ENCODE measurements around the gene F8. TPM values are rescaled to one million over a fixed set of nuclear protein-coding genes. Genes with fewer than 3 reads are reported as not detected.
"Not testable (repeated sequence)": the region's sequence is repeated elsewhere in the genome, so short reads cannot be mapped to it uniquely, and the experiment has no call there.

Gene F8
- total RNA-seq, 1 donor from 2014 or later = 1.8 TPM

DNA sequence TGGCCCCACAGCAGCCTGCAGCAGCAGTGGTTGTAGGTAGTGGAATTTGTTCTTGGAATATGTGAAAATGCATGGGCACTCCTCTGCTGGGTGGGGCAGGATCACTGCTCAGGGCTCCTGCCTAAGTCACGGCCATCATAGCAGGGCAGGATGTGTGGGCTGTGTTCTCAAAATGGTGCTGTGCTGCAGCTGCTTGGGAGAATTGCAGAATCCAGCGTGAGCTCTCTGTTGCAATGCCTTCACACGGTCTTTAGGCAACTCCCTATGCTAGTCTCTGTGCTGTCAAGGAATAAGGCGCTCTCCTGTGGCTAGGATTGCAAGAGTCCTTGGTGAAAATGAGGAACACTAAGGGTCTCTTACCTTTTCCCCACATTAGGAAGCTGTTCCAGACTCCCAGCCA is 42.9 kb downstream of the F8 start:
- H3K27ac Mint-ChIP-seq (ENCODE audit: unreplicated experiment) = no peak overlapping the region
- H3K36me3 Mint-ChIP-seq (ENCODE audit: unreplicated experiment) = no peaks in the 10 kb centered on the region
- H3K27me3 Mint-ChIP-seq (ENCODE audit: unreplicated experiment) = no peaks in the 10 kb centered on the region
- TF ChIP-seq, protein P1, sequence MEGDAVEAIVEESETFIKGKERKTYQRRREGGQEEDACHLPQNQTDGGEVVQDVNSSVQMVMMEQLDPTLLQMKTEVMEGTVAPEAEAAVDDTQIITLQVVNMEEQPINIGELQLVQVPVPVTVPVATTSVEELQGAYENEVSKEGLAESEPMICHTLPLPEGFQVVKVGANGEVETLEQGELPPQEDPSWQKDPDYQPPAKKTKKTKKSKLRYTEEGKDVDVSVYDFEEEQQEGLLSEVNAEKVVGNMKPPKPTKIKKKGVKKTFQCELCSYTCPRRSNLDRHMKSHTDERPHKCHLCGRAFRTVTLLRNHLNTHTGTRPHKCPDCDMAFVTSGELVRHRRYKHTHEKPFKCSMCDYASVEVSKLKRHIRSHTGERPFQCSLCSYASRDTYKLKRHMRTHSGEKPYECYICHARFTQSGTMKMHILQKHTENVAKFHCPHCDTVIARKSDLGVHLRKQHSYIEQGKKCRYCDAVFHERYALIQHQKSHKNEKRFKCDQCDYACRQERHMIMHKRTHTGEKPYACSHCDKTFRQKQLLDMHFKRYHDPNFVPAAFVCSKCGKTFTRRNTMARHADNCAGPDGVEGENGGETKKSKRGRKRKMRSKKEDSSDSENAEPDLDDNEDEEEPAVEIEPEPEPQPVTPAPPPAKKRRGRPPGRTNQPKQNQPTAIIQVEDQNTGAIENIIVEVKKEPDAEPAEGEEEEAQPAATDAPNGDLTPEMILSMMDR (IDR thresholded peaks at IDR 0.05; ENCODE audit: partially characterized antibody, unreplicated experiment) = no peak
- no peaks in the 10 kb centered on the region for H3K4me1 Mint-ChIP-seq (ENCODE audit: low read depth, unreplicated experiment)
- no peak overlapping the region for H3K4me3 Mint-ChIP-seq (ENCODE audit: unreplicated experiment)
- H3K9me3 Mint-ChIP-seq (ENCODE audit: unreplicated experiment) = peaks cover 2% of the 10 kb centered on the region
- DNase-seq = no peak

DNA sequence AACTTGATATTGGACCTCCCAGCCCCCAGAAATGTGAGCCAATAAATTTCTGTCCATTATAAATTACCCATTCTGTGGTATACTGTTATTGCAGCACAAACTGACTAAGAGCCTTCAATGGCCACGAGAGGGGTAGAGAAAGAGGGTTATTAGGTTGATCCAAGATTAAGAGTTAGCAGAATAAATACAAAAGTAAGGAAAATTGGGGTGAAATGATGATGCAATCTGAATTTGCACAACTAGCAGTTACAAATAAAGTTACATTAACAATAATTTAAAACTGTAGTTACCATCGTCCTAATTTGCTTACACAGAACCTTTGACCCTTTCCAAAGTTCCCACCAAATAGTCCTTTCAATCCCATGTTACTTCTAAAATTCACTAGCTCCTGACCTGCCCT is 54.2 kb downstream of the F8 start:
- no peak for DNase-seq
- TF ChIP-seq, protein P1 (IDR thresholded peaks at IDR 0.05; ENCODE audit: partially characterized antibody, unreplicated experiment) = no peak
- Mint-ChIP-seq H3K9me3 (ENCODE audit: unreplicated experiment) (no peaks in the 10 kb centered on the region), H3K27me3 (ENCODE audit: unreplicated experiment) (no peaks in the 10 kb centered on the region), H3K36me3 (ENCODE audit: unreplicated experiment) (no peaks in the 10 kb centered on the region), H3K27ac (ENCODE audit: unreplicated experiment) (no peak overlapping the region), H3K4me3 (ENCODE audit: unreplicated experiment) (no peak overlapping the region), H3K4me1 (ENCODE audit: low read depth, unreplicated experiment) (no peaks in the 10 kb centered on the region)

DNA sequence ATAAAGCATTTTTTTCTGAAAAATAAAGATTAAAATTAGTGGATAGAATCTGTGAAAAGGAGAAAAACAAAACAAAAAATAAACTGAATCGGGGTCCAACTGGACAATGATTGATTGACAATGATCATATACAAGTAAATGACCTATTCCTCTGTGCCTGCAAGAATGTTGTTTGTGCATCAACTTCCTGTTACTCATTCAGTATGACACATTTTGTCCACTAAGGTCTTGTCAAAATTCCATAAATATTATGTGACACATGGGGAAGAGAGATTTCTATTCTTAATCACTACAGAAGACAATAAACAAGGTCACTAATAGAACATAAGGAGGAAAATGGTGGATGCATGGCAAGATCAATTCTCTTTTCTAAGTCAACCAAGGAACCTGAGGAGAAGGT is 54.9 kb downstream of the F8 start:
- no peak overlapping the region for H3K27ac Mint-ChIP-seq (ENCODE audit: unreplicated experiment)
- no peak for DNase-seq
- no peaks in the 10 kb centered on the region for H3K36me3 Mint-ChIP-seq (ENCODE audit: unreplicated experiment)
- H3K9me3 Mint-ChIP-seq (ENCODE audit: unreplicated experiment) = no peaks in the 10 kb centered on the region
- H3K4me3 Mint-ChIP-seq (ENCODE audit: unreplicated experiment) = no peak overlapping the region
- no peaks in the 10 kb centered on the region for H3K4me1 Mint-ChIP-seq (ENCODE audit: low read depth, unreplicated experiment)
- TF ChIP-seq, protein P1 (IDR thresholded peaks at IDR 0.05; ENCODE audit: partially characterized antibody, unreplicated experiment) = no peak
- H3K27me3 Mint-ChIP-seq (ENCODE audit: unreplicated experiment) = no peaks in the 10 kb centered on the region

DNA sequence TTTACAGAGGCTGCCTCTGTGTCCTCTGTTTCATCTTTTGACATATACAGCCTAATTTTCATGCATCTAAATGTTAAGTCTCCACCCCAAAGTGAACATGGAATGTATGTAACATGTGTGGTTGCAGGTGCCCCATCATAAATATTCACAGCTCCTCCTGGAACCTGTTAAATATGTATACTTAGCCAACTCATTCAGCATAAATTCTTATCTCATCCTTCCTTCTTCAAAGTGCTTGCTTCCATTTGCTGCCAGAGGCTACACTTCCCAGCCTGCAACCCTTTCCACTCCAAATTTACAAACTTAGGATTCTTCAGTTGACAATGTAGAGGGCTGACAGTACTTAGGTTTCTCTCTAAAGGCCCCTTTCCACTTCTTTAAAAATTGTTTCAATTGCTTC is 60.6 kb downstream of the F8 start:
- Mint-ChIP-seq H3K27ac (ENCODE audit: unreplicated experiment) (no peak overlapping the region), H3K27me3 (ENCODE audit: unreplicated experiment) (no peaks in the 10 kb centered on the region), H3K4me3 (ENCODE audit: unreplicated experiment) (no peak overlapping the region), H3K9me3 (ENCODE audit: unreplicated experiment) (no peaks in the 10 kb centered on the region), H3K36me3 (ENCODE audit: unreplicated experiment) (no peaks in the 10 kb centered on the region), H3K4me1 (ENCODE audit: low read depth, unreplicated experiment) (no peaks in the 10 kb centered on the region)
- TF ChIP-seq, protein P1 (IDR thresholded peaks at IDR 0.05; ENCODE audit: partially characterized antibody, unreplicated experiment) = no peak
- no peak for DNase-seq

DNA sequence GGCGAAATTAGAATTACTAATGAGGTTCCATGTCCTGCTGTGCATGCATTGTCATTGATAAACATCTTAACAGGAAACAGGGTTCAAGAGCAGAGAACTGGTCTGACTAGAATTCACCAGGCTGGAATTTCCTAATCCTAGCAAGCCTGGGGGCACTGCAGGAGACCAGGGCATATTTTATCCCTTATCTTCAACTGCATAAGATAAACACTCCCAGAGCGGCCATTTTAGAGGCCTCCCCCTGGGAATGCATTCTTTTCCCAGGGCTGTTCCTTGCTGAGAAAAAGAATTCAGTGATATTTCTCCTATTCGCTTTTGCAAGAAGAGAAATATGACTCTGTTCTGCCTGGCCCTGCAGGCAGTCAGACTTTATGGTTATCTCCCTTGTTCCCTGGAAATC is 66.7 kb downstream of the F8 start:
- not testable (repeated sequence) for DNase-seq; H3K36me3 Mint-ChIP-seq (ENCODE audit: unreplicated experiment); H3K9me3 Mint-ChIP-seq (ENCODE audit: unreplicated experiment); H3K27me3 Mint-ChIP-seq (ENCODE audit: unreplicated experiment); H3K4me1 Mint-ChIP-seq (ENCODE audit: low read depth, unreplicated experiment); H3K4me3 Mint-ChIP-seq (ENCODE audit: unreplicated experiment); H3K27ac Mint-ChIP-seq (ENCODE audit: unreplicated experiment)

DNA sequence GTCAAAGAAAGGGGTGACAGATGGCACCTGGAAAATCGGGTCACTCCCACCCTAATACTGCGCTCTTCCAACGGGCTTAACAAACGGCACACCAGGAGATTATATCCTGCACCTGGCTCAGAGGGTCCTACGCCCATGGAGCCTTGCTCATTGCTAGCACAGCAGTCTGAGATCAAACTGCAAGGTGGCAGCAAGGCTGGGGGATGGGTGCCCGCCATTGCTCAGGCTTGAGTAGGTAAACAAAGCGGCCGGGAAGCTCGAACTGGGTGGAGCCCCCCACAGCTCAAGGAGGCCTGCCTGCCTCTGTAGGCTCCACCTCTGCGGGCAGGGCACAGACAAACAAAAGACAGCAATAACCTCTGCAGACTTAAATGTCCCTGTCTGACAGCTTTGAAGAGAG is 83.3 kb downstream of the F8 start:
- not testable (repeated sequence) for H3K36me3 Mint-ChIP-seq (ENCODE audit: unreplicated experiment)

DNA sequence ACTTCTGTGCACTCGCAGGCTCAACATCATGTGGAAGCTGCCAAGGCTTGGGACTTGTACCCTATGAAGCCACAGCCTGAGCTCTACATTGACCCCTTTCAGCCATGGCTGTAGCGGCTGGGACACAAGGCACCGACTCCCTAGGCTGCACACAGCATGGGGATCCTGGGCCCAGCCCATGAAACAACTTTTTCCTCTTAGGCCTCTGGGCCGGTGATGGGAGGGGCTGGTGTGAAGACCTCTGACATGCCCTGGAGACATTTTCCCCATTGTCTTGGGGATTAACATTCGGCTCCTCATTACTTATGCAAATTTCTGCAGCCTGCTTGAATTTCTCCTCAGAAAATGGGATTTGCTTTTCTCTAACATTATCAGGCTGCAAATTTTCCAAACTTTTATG is 97.8 kb downstream of the F8 start:
- not testable (repeated sequence) for H3K36me3 Mint-ChIP-seq (ENCODE audit: unreplicated experiment); H3K27ac Mint-ChIP-seq (ENCODE audit: unreplicated experiment); DNase-seq; H3K4me3 Mint-ChIP-seq (ENCODE audit: unreplicated experiment); H3K4me1 Mint-ChIP-seq (ENCODE audit: low read depth, unreplicated experiment); H3K9me3 Mint-ChIP-seq (ENCODE audit: unreplicated experiment); H3K27me3 Mint-ChIP-seq (ENCODE audit: unreplicated experiment)

More for the DNA sequence above, 83.3 kb downstream of the F8 start:
- H3K9me3 Mint-ChIP-seq (ENCODE audit: unreplicated experiment); H3K4me1 Mint-ChIP-seq (ENCODE audit: low read depth, unreplicated experiment); H3K27me3 Mint-ChIP-seq (ENCODE audit: unreplicated experiment); H3K27ac Mint-ChIP-seq (ENCODE audit: unreplicated experiment); H3K4me3 Mint-ChIP-seq (ENCODE audit: unreplicated experiment); DNase-seq: not testable (repeated sequence)

Data from glutamatergic neuron (in vitro differentiated cells).